Measurements from ENCODE around the gene TMEM74B. TPM values are rescaled to one million over a fixed set of nuclear protein-coding genes. Genes with fewer than 3 reads are reported as not detected.

The TMEM74B gene
- total RNA-seq, 1 donor from 2014 or later = 1.2 TPM

GRCh38 chr20:1166948-1167720 is 17.6 kb downstream of the TMEM74B start:
- no peak for DNase-seq (ENCODE audit: low read depth)
- no peak overlapping the region for H3K4me3 ChIP-seq (ENCODE audit: low read depth, low read length)
- TF ChIP-seq CTCF (conservative IDR thresholded peaks at IDR 0.05; ENCODE audit: low read depth, low read length) = no peak

GRCh38 chr20:1165941-1166340 is 18.8 kb downstream of the TMEM74B start:
- TF ChIP-seq CTCF (conservative IDR thresholded peaks at IDR 0.05; ENCODE audit: low read depth, low read length) = no peak
- DNase-seq (ENCODE audit: low read depth) = no peak
- H3K4me3 ChIP-seq (ENCODE audit: low read depth, low read length) = no peak overlapping the region

GRCh38 chr20:1165521-1165920 is 19.3 kb downstream of the TMEM74B start:
- DNase-seq (ENCODE audit: low read depth) = no peak
- TF ChIP-seq CTCF (conservative IDR thresholded peaks at IDR 0.05; ENCODE audit: low read depth, low read length) = no peak
- H3K4me3 ChIP-seq (ENCODE audit: low read depth, low read length) = no peak overlapping the region

GRCh38 chr20:1164871-1165270 is 19.9 kb downstream of the TMEM74B start:
- no peak overlapping the region for H3K4me3 ChIP-seq (ENCODE audit: low read depth, low read length)
- no peak for DNase-seq (ENCODE audit: low read depth)
- TF ChIP-seq CTCF (conservative IDR thresholded peaks at IDR 0.05; ENCODE audit: low read depth, low read length) = no peak

GRCh38 chr20:1163653-1164052 is 21.1 kb downstream of the TMEM74B start:
- TF ChIP-seq CTCF (conservative IDR thresholded peaks at IDR 0.05; ENCODE audit: low read depth, low read length) = no peak
- DNase-seq (ENCODE audit: low read depth) = no peak
- no peak overlapping the region for H3K4me3 ChIP-seq (ENCODE audit: low read depth, low read length)

GRCh38 chr20:1163105-1163504 is 21.7 kb downstream of the TMEM74B start:
- no peak for TF ChIP-seq CTCF (conservative IDR thresholded peaks at IDR 0.05; ENCODE audit: low read depth, low read length)
- no peak overlapping the region for H3K4me3 ChIP-seq (ENCODE audit: low read depth, low read length)
- DNase-seq (ENCODE audit: low read depth) = no peak

GRCh38 chr20:1160991-1161390 is 23.8 kb downstream of the TMEM74B start:
- no peak overlapping the region for H3K4me3 ChIP-seq (ENCODE audit: low read depth, low read length)
- no peak for DNase-seq (ENCODE audit: low read depth)
- no peak for TF ChIP-seq CTCF (conservative IDR thresholded peaks at IDR 0.05; ENCODE audit: low read depth, low read length)
